ENCODE results near the gene HHIPL1. TPM values are rescaled to one million over a fixed set of nuclear protein-coding genes. Genes with fewer than 3 reads are reported as not detected.

The HHIPL1 gene
- total RNA-seq, 1 experiment from 2014 or later: 2.6 TPM

DNA sequence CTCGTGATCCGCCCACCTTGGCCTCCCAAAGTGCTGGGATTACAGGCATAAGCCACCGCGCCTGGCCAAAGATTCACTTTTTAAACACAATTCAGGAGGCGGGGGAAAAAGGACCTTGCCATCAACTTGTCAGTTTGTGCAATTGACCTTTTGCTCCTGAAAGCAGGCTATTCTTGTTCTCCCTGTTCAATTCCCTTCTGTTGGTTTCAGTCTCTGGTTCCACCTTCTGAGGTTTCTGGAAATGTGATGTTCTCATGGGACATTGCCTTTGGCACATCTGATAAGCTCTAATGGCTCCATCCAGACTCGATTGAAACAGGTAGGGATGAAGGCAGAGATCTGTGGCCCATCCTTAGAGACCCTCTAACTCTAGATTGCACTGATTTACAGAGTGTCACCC is 23.0 kb upstream of the HHIPL1 start:
- Histone ChIP-seq H3K23me2 (ENCODE audit: insufficient read length, low read depth, low read length, poor library complexity, severe bottlenecking) (no peaks in the 10 kb centered on the region), H3K9me3 (ENCODE audit: control insufficient read depth, low read depth, low read length) (no peaks in the 10 kb centered on the region), H2BK5ac (ENCODE audit: insufficient read length, low read length) (no peak overlapping the region), H2BK20ac (ENCODE audit: low read depth, low read length, poor library complexity, severe bottlenecking) (no peak overlapping the region), H3K23ac (ENCODE audit: insufficient read length, low read depth, low read length) (no peak overlapping the region), H3K79me1 (ENCODE audit: insufficient read depth, low read depth, low read length, poor library complexity, severe bottlenecking) (no peaks in the 10 kb centered on the region), H2AFZ (ENCODE audit: low read length) (no peak overlapping the region), H3K18ac (ENCODE audit: insufficient read length, low read depth, low read length) (no peak overlapping the region), H3K14ac (ENCODE audit: insufficient read depth, low read length) (no peak overlapping the region), H4K91ac (ENCODE audit: insufficient read length, low read depth, low read length) (no peak overlapping the region), H2AK5ac (ENCODE audit: insufficient read length, low read length) (no peak overlapping the region), H4K5ac (ENCODE audit: insufficient read length, low read depth, low read length) (no peak overlapping the region), H3K56ac (ENCODE audit: insufficient read length, low read depth, low read length) (no peak overlapping the region), H3K27ac (ENCODE audit: insufficient read length, low read depth, low read length) (no peak overlapping the region), H3K4me1 (ENCODE audit: insufficient read depth, low read length) (peaks cover 2% of the 10 kb centered on the region; the same call in 1 of the 2 replicates), H3T11ph (ENCODE audit: low read length) (no peak overlapping the region), H2BK15ac (ENCODE audit: low read depth, low read length) (no peak overlapping the region), H3K4ac (ENCODE audit: low read depth, low read length) (no peak overlapping the region), H3K27me3 (ENCODE audit: insufficient read depth, low read length) (no peaks in the 10 kb centered on the region), H4K8ac (replicated peaks; ENCODE audit: insufficient read length, low read depth, low read length) (no peak overlapping the region), H2BK12ac (ENCODE audit: insufficient read length, low read depth, low read length) (no peak overlapping the region), H4K20me1 (ENCODE audit: control insufficient read depth, insufficient read depth, insufficient read length) (no peaks in the 10 kb centered on the region), H2BK120ac (ENCODE audit: low read depth, low read length, poor library complexity, severe bottlenecking) (no peak overlapping the region), H3K9ac (ENCODE audit: extremely low read depth, insufficient read length, low read length) (no peak overlapping the region), H3K79me2 (ENCODE audit: insufficient read depth, low read length) (no peaks in the 10 kb centered on the region), H3K4me2 (ENCODE audit: insufficient read depth, insufficient read length, low read length) (no peak overlapping the region)
- WGBS (ENCODE audit: extremely low coverage, insufficient read length, low lambda C conversion rate): no CpG with 5 or more reads among the region's 6 CpGs
- Mint-ChIP-seq H3K36me3 (ENCODE audit: insufficient read depth in 1 of 3, low read depth in 3 of 3) (no peaks in the 10 kb centered on the region; a peak in 1 of 7 replicates), H3K27ac (no peak overlapping the region), H3K27me3 (ENCODE audit: low read depth) (peaks cover 5% of the 10 kb centered on the region), H3K9me3 (no peaks in the 10 kb centered on the region), H3K4me1 (peaks cover 11 to 16% of the 10 kb centered on the region in 2 experiments), H3K4me3 (no peak overlapping the region)
- no peak for DNase-seq
- TF ChIP-seq, protein P1, sequence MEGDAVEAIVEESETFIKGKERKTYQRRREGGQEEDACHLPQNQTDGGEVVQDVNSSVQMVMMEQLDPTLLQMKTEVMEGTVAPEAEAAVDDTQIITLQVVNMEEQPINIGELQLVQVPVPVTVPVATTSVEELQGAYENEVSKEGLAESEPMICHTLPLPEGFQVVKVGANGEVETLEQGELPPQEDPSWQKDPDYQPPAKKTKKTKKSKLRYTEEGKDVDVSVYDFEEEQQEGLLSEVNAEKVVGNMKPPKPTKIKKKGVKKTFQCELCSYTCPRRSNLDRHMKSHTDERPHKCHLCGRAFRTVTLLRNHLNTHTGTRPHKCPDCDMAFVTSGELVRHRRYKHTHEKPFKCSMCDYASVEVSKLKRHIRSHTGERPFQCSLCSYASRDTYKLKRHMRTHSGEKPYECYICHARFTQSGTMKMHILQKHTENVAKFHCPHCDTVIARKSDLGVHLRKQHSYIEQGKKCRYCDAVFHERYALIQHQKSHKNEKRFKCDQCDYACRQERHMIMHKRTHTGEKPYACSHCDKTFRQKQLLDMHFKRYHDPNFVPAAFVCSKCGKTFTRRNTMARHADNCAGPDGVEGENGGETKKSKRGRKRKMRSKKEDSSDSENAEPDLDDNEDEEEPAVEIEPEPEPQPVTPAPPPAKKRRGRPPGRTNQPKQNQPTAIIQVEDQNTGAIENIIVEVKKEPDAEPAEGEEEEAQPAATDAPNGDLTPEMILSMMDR (conservative IDR thresholded peaks at IDR 0.05): no peak

Data from H9 (cell line).